ENCODE data around the gene TRIM52.

TRIM52 gene

GRCh38 chr5:181255836-181256578 lies 4.9 kb downstream of the TRIM52 start:
- no peak for DNase-seq (ENCODE audit: low spot score)

- DNase-seq (ENCODE audit: low spot score), result no peak
These were observed 5.7 kb downstream of the TRIM52 start for GRCh38 chr5:181255276-181255675.

- no peak for DNase-seq (ENCODE audit: low spot score)
These were observed 12.7 kb downstream of the TRIM52 start for GRCh38 chr5:181248277-181248676.

DNA sequence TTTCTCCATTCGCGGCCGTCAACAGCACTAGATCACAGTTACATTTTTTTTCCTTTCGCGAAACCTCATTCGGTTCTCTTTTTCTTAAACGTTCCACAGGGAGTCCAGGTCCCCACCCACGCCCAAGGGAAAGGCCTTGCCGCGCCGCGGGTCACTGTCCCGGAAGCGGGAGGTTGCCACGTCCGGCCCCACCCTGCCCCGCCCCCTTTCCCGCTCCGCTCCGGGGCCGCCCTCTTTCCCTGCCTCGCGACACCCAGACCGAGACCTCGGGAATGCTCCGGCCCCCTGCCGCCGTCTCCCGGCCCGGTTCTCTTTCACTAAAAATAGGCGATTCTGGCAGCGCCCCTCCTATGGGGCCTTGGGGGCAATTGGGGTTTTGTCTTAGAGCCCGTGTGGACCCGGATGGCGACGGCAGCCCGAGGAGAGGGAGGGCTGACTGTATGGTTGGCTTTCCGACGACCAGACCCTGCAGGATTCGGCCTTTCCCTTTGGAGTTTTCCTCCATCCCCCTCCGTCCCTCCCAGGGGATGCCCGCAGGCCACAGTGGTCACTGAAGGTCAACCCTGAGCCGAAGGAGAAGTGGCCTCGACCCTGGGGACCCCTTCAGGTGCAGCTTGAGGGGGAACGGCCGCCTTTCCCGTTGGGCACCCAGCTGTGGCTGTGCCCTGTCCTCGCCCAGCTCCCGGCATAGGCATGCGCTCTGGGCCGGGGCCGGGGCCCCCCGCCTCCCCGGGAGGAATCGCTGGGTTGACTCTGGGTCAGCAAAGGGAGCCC lies 14.5 kb downstream of the TRIM52 start:
- DNase-seq (ENCODE audit: low spot score), result peak; percentile 90

- no peak for DNase-seq (ENCODE audit: low spot score)
These were observed 15.3 kb downstream of the TRIM52 start for GRCh38 chr5:181245427-181246275.

DNA sequence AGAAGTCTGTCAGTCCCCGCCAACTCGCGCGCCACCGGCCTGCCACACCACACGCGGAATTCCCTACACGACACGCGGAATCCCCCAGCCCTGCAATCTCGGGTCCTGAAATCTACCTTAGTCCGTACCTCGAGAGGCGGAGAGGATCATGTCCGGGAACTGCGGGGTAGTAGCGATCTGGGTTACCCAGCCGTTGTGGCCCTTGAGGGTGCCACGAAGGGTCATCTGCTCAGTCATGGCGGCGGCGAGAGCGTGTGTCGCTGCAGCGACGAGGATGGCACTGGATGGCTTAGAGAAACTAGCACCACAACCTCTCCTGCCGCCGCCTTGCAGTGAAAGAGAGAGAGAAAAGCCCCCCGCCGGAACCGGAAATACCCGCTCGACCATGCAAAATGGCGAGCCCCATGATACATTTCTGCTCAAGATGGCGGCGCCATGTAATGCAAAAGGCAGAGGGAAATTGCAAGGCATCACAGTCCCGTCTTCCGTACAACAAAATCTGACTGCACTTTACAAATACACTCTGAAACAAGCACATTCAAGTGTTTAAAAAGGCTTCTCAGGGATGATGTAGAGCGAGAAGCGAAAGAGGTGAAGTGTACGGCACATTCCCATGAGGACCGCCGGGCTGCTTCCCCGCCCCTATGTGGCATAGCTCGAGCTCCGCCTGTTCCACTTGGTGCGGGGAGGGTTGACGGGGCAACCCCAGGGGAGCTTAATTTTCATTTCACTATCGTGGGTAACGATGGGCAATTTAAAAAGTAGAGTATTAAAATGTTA lies 17.2 kb downstream of the TRIM52 start, which contains the start of gene RACK1:
Gene RACK1, minus strand, starts transcription at position 343 of the 780 bp plus-strand sequence. Its CDS starts 106 bp downstream, at position 237.
- DNase-seq (ENCODE audit: low spot score), result peak; percentile 83

DNA sequence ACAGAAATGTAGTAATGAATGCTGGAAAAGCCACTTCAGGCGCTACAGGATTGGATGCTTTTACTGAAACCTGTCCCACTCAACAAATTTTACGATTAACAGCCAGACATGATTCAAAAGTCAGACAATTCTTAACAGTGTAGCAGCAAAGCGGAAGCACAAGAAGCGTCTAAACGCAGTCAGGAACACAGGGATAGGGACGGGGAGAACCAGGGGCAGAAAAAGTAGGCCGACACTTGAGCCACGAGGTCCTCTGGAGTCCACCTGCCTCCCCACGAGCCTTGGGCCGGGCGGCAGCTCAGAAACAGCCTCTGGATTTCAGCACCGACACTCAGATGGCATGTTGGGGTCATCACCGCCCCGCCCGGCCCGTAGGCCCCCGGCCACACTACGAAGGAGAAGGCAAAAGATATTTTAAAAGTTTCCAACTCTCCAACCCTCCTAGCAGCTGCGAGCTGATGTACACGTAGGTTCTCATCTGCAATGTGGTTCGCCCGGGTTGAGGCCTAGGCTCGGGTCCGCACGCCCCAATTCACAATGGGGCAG lies 17.9 kb downstream of the TRIM52 start:
- no peak for DNase-seq (ENCODE audit: low spot score)

- no peak for DNase-seq (ENCODE audit: low spot score)
These were observed 18.9 kb downstream of the TRIM52 start for GRCh38 chr5:181242031-181242451.

DNA sequence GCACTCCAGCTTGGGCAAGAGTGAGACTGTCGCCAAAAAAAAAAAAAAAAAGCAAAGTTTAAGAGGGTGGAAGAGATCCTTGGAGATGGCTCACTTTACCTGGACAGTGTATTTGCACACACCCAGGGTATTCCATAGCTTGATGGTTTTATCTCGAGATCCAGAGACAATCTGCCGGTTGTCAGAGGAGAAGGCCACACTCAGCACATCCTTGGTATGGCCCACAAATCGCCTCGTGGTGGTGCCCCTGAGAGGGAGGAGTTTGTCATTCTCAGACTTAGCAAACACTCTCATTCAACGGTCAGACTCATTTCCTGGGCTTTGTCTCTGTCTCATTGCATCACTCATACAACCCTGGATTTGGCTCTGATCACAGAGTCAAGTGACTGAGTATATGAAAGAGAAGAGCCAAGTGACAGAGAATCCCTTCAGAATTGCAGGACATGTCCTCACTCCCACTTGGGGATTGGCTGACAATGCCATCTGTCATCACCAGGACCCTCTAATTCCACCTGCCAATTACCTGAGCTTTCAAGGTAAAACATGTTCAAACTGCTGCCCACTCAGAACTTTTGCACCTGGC lies 19.5 kb downstream of the TRIM52 start:
- no peak for DNase-seq (ENCODE audit: low spot score)

GRCh38 chr5:181239062-181239663 lies 21.8 kb downstream of the TRIM52 start:
- no peak for DNase-seq (ENCODE audit: low spot score)

GRCh38 chr5:181237729-181238385 lies 23.1 kb downstream of the TRIM52 start:
- no peak for DNase-seq (ENCODE audit: low spot score)

DNA sequence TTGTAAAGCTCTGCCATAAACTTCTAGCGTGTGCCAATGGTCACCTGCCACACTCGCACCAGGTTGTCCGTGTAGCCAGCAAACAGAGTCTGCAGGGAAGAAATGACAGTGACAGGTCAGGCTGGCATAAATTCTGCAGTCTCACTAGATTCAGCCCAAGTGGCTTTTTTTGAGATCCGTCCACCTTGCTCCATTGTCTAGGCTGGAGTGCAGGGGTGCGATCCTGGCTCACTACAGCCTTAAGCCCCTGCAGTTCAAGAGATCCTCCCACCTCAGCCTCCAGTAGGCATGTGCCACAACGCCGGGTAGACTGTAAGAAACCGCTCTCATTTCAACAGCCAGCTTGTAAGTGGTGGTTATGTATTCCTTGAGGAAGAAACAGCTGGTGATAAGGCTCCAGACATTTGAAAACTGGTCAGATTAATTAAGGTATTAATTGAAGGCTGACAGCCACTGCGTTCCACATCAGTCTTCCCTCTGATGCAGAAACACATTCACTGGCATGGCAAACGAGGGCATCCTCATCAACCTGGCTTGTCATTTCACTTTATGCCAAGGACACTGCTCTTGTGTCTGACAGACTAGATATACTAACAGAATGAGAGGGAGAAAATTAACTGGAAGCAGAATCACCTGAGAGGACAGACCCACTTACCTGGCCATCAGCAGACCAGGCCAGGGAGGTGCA lies 23.8 kb downstream of the TRIM52 start:
- no peak for DNase-seq (ENCODE audit: low spot score)

DNA sequence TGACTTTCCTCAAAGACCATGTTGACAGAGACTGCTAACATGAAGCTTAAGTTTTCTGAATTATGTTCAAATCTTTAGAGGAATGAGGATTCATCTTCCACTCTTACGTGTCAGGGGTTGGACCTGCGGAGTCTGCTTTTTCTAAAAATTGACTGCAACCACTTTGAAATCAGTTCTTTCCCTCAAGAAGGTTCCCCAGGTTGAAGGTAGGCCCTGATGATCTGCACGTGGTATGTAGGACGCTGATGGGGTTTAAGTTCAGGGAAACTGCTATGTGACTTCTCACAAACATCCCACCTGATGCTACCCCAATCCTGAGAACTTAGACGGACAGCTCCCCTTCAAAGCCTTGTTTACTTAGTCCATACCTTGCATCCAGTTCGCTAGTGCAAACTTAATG lies 24.5 kb downstream of the TRIM52 start:
- no peak for DNase-seq (ENCODE audit: low spot score)

GRCh38 chr5:181235689-181236366 lies 25.1 kb downstream of the TRIM52 start:
- no peak for DNase-seq (ENCODE audit: low spot score)

DNA sequence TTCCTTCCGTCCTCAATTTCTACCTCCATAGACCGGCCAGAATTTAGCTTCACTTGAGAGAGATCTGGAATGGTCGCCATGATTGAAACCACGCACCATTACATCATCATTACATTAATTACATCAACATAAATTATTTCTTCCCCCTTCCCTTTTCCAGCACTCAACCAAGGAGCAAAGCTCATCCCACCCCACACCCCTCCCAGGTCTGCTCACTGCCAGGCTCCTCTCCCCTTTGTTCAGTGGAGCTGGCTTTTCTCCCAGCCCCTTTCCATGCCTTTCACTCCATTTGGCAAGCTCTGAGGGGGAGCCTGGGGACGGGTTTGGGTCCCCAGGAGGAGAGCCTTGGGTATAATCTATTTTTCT lies 25.6 kb downstream of the TRIM52 start:
- no peak for DNase-seq (ENCODE audit: low spot score)

DNA sequence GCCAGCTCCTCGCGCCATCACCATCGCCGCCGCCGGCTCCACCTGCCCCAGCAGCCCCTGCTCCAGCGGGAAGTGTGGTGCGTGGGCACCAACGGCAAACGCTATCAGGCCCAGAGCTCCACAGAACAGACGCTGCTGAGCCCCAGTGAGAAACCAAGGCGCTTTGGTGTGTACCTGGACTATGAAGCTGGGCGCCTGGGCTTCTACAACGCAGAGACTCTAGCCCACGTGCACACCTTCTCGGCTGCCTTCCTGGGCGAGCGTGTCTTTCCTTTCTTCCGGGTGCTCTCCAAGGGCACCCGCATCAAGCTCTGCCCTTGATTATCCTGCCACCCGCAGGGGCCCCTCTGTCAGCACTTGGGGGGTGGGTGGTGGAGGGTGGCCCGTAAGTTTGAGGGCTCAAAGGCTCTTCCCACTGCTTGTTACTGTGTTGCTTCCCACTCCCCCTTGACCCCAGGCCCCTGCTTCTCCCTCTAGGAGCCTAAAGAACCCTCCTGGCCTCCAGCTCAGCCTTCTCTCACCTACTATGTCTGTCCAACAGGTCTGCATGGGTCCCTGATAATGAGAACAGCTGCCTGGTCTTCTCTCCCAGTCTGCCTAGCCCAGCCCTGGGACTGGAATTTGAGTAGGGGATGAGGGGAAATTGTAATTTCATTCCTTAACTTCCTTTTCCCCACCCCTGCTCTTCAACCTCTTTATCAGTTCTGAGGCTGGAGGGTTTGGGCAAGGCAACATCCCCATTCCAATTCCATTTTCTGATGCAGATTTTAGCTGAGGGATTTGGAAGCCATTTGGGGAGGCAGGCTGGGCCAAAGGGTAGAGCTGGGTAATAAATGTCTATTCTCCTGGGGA lies 26.3 kb downstream of the TRIM52 start:
- no peak for DNase-seq (ENCODE audit: low spot score)

- DNase-seq (ENCODE audit: low spot score), result no peak
These were observed 27.0 kb downstream of the TRIM52 start for GRCh38 chr5:181233801-181234454.

All from D341Med (cell line).